ENCODE measurements around the gene OSBPL9.

DNA sequence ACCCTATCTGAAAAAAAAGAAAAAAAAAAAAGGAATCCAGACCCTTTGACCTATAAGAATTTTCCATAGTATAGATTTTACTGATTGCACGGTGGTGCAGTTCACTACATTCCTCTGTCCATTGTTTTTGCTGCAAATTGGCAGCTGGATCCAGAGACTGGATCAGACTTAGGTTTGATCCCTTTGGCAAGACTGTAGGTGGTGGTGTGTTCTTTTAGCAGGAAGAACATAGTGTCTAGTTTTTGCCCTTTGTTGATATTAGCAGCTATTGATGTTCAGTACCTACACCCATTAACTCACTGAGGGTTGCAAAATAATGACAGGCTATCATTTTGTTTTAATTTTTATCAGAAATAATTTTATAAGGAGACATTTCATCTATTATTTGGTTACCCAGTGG is 37.1 kb downstream of the OSBPL9 start:
- TF ChIP-seq EZH2 (IDR thresholded peaks at IDR 0.05; ENCODE audit: insufficient read depth, poor library complexity, severe bottlenecking) (no peak), EZH2phosphoT487 (IDR thresholded peaks at IDR 0.05; ENCODE audit: insufficient read depth, low read depth) (no peak)
